ENCODE measurements around the gene HAAO. TPM values are rescaled to one million over a fixed set of nuclear protein-coding genes. Genes with fewer than 3 reads are reported as not detected.

HAAO gene
- total and polyA plus RNA-seq, 11 donors: 1.3 to 10.6 (median 2.2) TPM

DNA sequence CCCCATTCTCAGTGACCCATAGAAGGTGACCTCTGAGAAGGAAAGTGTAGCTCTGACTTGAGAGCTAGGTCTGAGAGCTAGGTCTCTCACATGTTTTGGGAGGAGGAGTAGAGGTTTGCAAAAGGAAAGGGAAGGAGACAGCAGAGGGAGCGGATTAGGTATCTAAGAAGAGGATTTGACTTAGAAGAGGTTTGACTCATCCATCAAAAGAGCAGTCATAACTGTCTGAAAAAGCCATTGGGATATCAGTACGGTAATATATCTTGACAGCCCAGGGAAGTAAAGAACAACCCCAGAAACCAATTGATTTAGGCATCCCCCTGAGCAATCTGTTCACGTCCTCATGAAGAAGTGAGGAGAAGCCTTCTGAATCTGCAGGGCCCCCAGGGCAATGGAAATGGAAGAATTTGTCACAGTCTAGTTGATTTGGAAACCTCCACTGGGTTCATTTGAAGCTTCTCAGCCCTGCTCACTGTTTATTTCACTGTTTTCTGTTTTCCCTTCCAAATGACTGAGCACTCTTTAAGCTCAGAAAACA, 47.8 kb downstream of the HAAO start:
- Histone ChIP-seq H3K9me3 (no peaks in the 10 kb centered on the region), H3K4me3 (no peak overlapping the region), H3K4me1 (no peaks in the 10 kb centered on the region), H3K27me3 (no peaks in the 10 kb centered on the region), H3K36me3 (peaks cover 0 to 10% (median 0%) of the 10 kb centered on the region in 9 donors), H3K27ac (no peak overlapping the region)
- intact Hi-C loops (cut with DNase I): no loop called here
- TF ChIP-seq, protein P1, sequence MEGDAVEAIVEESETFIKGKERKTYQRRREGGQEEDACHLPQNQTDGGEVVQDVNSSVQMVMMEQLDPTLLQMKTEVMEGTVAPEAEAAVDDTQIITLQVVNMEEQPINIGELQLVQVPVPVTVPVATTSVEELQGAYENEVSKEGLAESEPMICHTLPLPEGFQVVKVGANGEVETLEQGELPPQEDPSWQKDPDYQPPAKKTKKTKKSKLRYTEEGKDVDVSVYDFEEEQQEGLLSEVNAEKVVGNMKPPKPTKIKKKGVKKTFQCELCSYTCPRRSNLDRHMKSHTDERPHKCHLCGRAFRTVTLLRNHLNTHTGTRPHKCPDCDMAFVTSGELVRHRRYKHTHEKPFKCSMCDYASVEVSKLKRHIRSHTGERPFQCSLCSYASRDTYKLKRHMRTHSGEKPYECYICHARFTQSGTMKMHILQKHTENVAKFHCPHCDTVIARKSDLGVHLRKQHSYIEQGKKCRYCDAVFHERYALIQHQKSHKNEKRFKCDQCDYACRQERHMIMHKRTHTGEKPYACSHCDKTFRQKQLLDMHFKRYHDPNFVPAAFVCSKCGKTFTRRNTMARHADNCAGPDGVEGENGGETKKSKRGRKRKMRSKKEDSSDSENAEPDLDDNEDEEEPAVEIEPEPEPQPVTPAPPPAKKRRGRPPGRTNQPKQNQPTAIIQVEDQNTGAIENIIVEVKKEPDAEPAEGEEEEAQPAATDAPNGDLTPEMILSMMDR (IDR thresholded peaks at IDR 0.05): no peak
- no peak for TF ChIP-seq POLR2A (IDR thresholded peaks at IDR 0.05)
- ATAC-seq (no peak), DNase-seq (no peak)
- WGBS, 4 donors: 97 to 100% (median 98%) methylated on average over 3 of the region's 3 CpGs

DNA sequence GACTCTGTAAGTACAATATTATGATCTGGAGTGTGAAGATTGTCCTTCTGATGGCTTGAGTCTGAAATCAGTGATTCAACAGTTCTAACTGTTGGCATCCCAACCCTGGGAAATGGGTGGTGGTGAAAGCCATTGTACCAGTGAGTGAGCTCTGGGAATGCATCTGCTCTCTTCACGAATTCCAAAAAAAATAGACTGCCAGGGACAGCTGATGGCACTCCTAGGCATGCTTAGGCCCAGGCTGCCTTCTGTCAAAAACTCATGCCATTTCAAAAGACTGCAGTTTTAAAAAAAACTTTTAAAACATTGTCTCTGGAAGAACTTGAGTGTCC, 48.8 kb downstream of the HAAO start:
- no peak for ATAC-seq

DNA sequence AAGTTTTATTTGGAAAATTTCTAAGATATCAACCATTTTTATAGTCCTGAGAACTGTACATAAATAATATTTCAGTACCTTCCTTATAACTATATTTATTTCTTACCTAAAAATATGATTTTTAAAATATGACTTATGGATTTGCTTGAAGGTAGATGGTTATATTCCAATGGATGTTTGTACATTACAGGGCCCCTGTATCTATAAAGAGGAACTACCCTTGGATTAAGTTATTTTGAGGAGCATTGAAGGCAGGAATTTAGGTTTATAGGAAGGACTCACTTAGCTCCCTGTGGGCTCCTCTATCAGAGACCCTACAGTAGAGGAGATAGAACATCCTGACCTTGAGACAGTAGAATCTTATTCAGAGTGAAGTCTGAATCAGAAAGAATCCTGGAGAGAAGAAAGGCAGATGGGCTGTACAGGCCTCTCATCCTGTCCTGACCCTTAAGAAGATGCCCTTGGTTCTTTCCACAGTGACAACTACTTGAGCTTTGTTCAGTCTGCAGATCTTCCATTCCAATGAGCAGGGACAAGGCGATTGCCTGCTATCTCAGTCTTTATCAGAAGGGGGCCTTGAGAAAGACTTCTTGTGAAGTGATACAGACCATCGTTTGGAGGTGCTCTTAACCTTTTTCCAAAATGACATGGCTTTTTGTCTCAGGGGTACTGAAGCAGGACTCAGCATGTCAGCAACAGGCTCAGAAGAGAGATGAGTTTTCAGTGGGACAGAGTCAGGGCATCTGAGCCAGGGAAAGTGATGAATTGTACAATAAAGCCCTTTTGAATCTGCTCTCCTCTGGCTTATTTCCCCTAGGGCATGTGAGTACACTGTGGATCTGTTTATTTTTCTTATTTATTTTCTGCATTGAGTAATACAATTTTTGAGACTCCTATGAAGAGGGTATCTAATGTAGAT, 49.4 kb downstream of the HAAO start:
- DNase-seq: no peak
- Histone ChIP-seq H3K27me3 (no peaks in the 10 kb centered on the region), H3K9me3 (no peaks in the 10 kb centered on the region), H3K4me3 (no peak overlapping the region), H3K27ac (no peak overlapping the region), H3K36me3 (peaks cover 0 to 6% (median 0%) of the 10 kb centered on the region in 9 donors), H3K4me1 (no peaks in the 10 kb centered on the region)
- 64 to 92% (median 79%) methylated on average over 2 of the region's 2 CpGs for WGBS, 4 donors
- TF ChIP-seq, protein P1 (IDR thresholded peaks at IDR 0.05): no peak
- TF ChIP-seq POLR2A (IDR thresholded peaks at IDR 0.05): no peak
- intact Hi-C loops (cut with DNase I): no loop called here
- ATAC-seq: no peak

More for the DNA sequence above, 48.8 kb downstream of the HAAO start:
- WGBS, 4 donors: 86 to 100% (median 90%) methylated on average over 1 of the region's 1 CpG
- Histone ChIP-seq H3K36me3 (peaks cover 0 to 6% (median 0%) of the 10 kb centered on the region in 9 donors), H3K27ac (no peak overlapping the region), H3K9me3 (no peaks in the 10 kb centered on the region), H3K4me1 (no peaks in the 10 kb centered on the region), H3K27me3 (no peaks in the 10 kb centered on the region), H3K4me3 (no peak overlapping the region)
- no peak for TF ChIP-seq POLR2A (IDR thresholded peaks at IDR 0.05)
- TF ChIP-seq, protein P1 (IDR thresholded peaks at IDR 0.05): no peak
- DNase-seq: no peak
- intact Hi-C loops (cut with DNase I): no loop called here

- Histone ChIP-seq H3K27ac (no peak overlapping the region), H3K4me3 (no peak overlapping the region), H3K9me3 (peaks cover 0 to 1% (median 0%) of the 10 kb centered on the region in 12 donors), H3K4me1 (no peaks in the 10 kb centered on the region), H3K36me3 (peaks cover 0 to 10% (median 0%) of the 10 kb centered on the region in 9 donors), H3K27me3 (no peaks in the 10 kb centered on the region)
- intact Hi-C loops (cut with DNase I): no loop called here
- DNase-seq: no peak
- WGBS, 4 donors: 82 to 91% (median 86%) methylated on average over 3 of the region's 3 CpGs
- TF ChIP-seq, protein P1 (IDR thresholded peaks at IDR 0.05): no peak
- TF ChIP-seq POLR2A (IDR thresholded peaks at IDR 0.05): no peak
- ATAC-seq: no peak
Observed at GRCh38 chr2:42741140-42741539, 51.2 kb downstream of the HAAO start.
